Testis (tissue), 3 donors: ENCODE measurements around the gene ZBTB7A. TPM values are rescaled to one million over a fixed set of nuclear protein-coding genes. Genes with fewer than 3 reads are reported as not detected.

Experiments
- DNase-seq: peaks from one replicate; pipeline ENCODE4 v3.0.0-alpha.2; 2019
- H3K27ac ChIP-seq, 2 donors: fragments of 200-600 bp; sonication (generic); one replicate each; pipeline ENCODE4 v1.5.1; 2019
- H3K27me3 ChIP-seq: fragments of 200-600 bp; sonication (generic); one replicate; pipeline ENCODE4 v1.5.1; 2019
- H3K36me3 ChIP-seq: fragments of 200-600 bp; sonication (generic); one replicate; pipeline ENCODE4 v1.5.1; 2017; ENCODE audit warnings: low read depth; ENCODE audit errors: missing control alignments
- H3K4me1 ChIP-seq: fragments of 200-600 bp; sonication (generic); one replicate; pipeline ENCODE4 v1.5.1; 2019
- H3K4me3 ChIP-seq, 2 donors: fragments of 200-600 bp; sonication (generic); one replicate each; pipeline ENCODE4 v1.5.1; 2017 to 2019
- H3K9me3 ChIP-seq: fragments of 200-600 bp; sonication (generic); one replicate; pipeline ENCODE4 v1.5.1; 2017
- POLR2A ChIP-seq: fragments of 450-650 bp; IDR thresholded peaks from one replicate; pipeline ENCODE4 v1.6.1; 2017; ENCODE audit warnings: antibody characterized with exemption, mild to moderate bottlenecking, moderate library complexity
- WGBS, 2 donors: methylation state at CpG; one replicate each; pipeline ENCODE4 v1.1.5; 2018; 5-methylcytosine and 5-hydroxymethylcytosine counted together
- intact Hi-C: fragments of 100-400 bp; cut with DNase I; formaldehyde crosslinking; loops from one replicate; pipeline ENCODE4 v1.15.1; 2023; ENCODE audit warnings: low total_unique reads
- polyA plus RNA-seq: library from polyadenylated mRNA; stranded (reverse); fragments of 350-450 nt; fragmentation: Illumina TruSeq; extraction: RNeasy Lipid Tissue Mini Kit (QIAGEN cat#74804); gene quantifications from one replicate; pipeline ENCODE4 v1.2.3, GENCODE V29; 2014; ENCODE audit warnings: low read depth, low replicate concordance; ENCODE audit not compliant: insufficient read depth
- total RNA-seq, 2 donors: library from RNA; depleted of rRNA; stranded (reverse); fragments of >200 nt; gene quantifications; one replicate each; pipeline ENCODE4 v1.2.3, GENCODE V29; 2016
- TF ChIP-seq, protein P1 (sequence below), 3 experiments: fragments of 450-650 bp in 2 of 3; fragments of 200-600 bp in 1 of 3; sonication (generic) in 1 of 3; IDR thresholded peaks; one replicate each; pipeline ENCODE4 v1.5.1; 2016 to 2019; ENCODE audit warnings: antibody characterized with exemption in 3 of 3, mild to moderate bottlenecking in 2 of 3, moderate library complexity in 1 of 3

Gene ZBTB7A
- total and polyA plus RNA-seq, 3 donors from 2014 or later, result 7.5 to 49.4 (median 42.2) TPM

DNA sequence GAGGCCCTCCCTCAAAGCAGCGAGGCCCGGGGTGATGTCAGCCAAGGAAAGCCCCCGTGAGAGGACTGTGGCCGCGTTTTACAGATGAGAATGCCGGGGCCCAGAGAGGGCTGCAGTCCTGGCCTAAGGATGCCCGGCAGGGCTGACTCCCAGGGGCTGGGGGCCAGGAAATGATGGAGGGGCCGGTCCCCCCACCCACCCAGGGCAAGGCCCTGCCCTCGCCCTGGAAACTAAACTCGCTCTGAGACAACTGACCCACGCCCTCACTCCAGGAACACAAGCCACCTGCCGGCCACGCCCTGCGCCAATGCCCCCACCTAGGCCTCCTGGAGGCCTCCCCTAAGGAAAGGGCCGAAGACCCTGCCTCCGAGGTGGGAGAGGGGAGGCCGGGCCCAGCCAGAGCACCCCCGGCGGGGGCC lies 7.2 kb downstream of the ZBTB7A start:
- Histone ChIP-seq H3K4me3 (no peak overlapping the region), H3K9me3 (no peaks in the 10 kb centered on the region), H3K36me3 (no peaks in the 10 kb centered on the region), H3K4me1 (peaks cover 63% of the 10 kb centered on the region), H3K27ac (peak overlapping the region; percentile 95 to 98), H3K27me3 (no peaks in the 10 kb centered on the region)
- no peak for DNase-seq
- 53 to 81% methylated on average over 4 to 19 of the region's 19 CpGs for WGBS, 2 donors
- intact Hi-C loops, result no loop called here
- TF ChIP-seq, protein P1, sequence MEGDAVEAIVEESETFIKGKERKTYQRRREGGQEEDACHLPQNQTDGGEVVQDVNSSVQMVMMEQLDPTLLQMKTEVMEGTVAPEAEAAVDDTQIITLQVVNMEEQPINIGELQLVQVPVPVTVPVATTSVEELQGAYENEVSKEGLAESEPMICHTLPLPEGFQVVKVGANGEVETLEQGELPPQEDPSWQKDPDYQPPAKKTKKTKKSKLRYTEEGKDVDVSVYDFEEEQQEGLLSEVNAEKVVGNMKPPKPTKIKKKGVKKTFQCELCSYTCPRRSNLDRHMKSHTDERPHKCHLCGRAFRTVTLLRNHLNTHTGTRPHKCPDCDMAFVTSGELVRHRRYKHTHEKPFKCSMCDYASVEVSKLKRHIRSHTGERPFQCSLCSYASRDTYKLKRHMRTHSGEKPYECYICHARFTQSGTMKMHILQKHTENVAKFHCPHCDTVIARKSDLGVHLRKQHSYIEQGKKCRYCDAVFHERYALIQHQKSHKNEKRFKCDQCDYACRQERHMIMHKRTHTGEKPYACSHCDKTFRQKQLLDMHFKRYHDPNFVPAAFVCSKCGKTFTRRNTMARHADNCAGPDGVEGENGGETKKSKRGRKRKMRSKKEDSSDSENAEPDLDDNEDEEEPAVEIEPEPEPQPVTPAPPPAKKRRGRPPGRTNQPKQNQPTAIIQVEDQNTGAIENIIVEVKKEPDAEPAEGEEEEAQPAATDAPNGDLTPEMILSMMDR (IDR thresholded peaks at IDR 0.05), result no peak
- TF ChIP-seq POLR2A, result no peak

DNA sequence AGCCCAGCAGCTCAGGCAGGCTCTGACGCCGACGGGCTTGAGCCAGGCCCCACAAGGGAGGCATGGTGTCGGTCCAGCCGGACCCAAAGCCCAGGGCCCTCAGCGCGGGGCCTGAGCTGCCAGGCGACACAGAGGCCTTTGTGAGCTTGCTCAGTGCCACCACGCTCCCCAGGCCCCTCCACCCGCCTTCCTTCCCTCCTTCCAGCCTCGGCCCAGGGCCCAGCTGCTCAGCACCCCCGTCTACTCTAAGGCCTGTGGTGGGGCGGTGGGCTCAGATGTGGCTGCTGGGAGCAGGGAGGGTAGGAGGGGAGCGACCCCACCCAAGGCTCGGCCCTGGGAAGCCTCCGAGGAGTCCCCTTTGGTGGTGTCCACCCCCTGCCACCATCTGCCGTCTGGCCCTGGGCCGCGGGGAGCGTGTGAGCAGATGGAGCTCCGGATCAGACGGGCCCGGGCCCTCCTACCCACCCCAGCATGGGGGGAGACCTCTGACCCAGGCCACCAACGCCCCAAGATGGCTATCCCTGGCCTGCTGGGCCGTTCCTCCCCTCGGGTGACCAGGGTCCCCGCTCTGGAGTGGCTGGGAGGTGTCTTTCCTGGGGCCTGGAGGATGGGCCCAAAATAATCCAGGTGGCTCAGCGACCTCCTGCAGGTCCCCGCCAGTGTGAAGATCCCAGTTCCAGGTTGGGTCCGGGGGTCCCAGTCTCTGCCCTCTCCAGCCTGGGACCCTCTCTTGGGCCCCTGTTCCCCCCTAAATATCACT lies 7.8 kb downstream of the ZBTB7A start:
- Histone ChIP-seq H3K36me3 (no peaks in the 10 kb centered on the region), H3K27ac (peak overlapping the region; percentile 95 to 98), H3K9me3 (no peaks in the 10 kb centered on the region), H3K27me3 (no peaks in the 10 kb centered on the region), H3K4me3 (no peak overlapping the region), H3K4me1 (peaks cover 61% of the 10 kb centered on the region)
- DNase-seq, result no peak
- no peak for TF ChIP-seq POLR2A
- TF ChIP-seq, protein P1 (IDR thresholded peaks at IDR 0.05), result no peak
- WGBS, 2 donors, result 45% methylated on average over 30 of the region's 30 CpGs; no CpG with 5 or more reads in 1 of the 2 donors
- intact Hi-C loops, result no loop called here

DNA sequence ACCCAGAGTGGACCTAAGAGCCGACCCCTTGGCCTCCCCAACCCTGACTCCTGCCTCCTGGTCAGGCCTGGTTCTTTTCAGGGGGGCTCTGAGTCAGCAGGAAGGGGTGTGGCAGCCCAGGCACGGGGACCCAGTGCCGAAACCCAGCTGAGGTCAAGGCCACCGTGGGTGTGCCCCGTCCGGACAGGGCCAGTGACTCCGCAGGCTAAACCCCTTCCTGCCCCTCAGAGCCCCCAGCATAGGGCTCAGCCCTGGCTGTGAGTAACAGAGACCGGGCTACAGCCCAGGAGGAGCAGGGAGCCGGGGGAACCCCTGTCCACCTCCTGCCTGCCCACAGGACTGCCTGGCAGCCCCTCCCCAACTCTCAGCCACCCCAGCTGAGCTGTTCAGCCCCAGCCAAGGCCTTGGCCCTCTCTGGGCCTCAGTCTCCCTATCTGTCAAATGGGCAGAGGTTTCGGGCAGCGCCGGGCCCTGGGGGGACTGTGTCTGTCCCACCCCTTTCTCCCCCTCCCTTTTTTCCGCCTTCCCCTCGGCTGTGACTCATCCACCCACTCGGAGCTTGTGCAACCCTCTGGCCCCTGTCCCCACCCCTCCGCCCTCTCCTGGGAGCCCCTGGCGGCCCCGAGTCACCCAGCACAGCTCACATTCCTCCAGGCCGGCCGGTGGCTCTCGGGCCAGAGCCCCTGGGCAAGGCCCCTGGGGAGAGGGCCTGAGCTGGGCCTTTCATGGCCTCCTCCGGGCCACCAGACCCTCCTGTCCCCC lies 8.6 kb downstream of the ZBTB7A start:
- DNase-seq, result peak; percentile 61
- no peaks in the 10 kb centered on the region for H3K9me3 ChIP-seq
- peaks cover 56% of the 10 kb centered on the region for H3K4me1 ChIP-seq
- no peaks in the 10 kb centered on the region for H3K36me3 ChIP-seq
- no peak overlapping the region for H3K4me3 ChIP-seq
- no peaks in the 10 kb centered on the region for H3K27me3 ChIP-seq
- TF ChIP-seq, protein P1 (IDR thresholded peaks at IDR 0.05), result no peak
- no peak for TF ChIP-seq POLR2A
- 36 to 61% methylated on average over 18 to 22 of the region's 22 CpGs for WGBS, 2 donors
- H3K27ac ChIP-seq, result peak overlapping the region; percentile 95 to 98
- intact Hi-C loops, result no loop called here

DNA sequence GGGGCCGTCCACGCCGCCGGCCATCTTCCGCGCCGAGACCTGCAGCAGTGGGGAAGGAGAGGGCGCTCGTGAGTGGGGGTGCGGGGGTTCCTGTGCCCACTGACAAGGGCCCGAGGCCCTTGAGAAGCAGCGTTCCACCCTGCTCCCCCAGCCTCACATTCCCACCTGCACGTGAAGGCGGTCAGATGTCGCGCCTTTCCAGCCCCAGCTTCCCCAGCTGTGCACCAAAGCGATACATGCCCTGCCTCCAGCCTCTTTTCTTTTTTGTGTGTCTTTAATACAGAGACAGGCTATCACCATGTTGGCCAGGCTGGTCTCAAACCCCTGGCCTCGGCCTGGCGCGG lies 11.5 kb downstream of the ZBTB7A start:
- H3K4me1 ChIP-seq, result peaks cover 36% of the 10 kb centered on the region
- no peak for TF ChIP-seq POLR2A
- TF ChIP-seq, protein P1 (IDR thresholded peaks at IDR 0.05), result no peak
- H3K4me3 ChIP-seq, result peak overlapping the region in 1 of 2 donors; percentile 34
- no peaks in the 10 kb centered on the region for H3K36me3 ChIP-seq
- no peaks in the 10 kb centered on the region for H3K27me3 ChIP-seq
- no peak overlapping the region for H3K27ac ChIP-seq
- intact Hi-C loops, result no loop called here
- WGBS, 2 donors, result 77 to 94% methylated on average over 9 to 20 of the region's 20 CpGs
- no peaks in the 10 kb centered on the region for H3K9me3 ChIP-seq
- no peak for DNase-seq
